ENCODE measurements around the gene CRHBP.
"Not testable (repeated sequence)": the region's sequence is repeated elsewhere in the genome, so short reads cannot be mapped to it uniquely, and the experiment has no call there.

CRHBP gene

GRCh38 chr5:76952795-76953536, at the start of gene CRHBP:
CRHBP (plus strand) TSS chr5:76953045; CDS start chr5:76953135, 90 bp downstream.
- no peak for DNase-seq (ENCODE audit: low read depth in 2 of 2)

- no peak for DNase-seq (ENCODE audit: low read depth in 2 of 2)
Observed at GRCh38 chr5:76908166-76908565, 44.7 kb upstream of the CRHBP start.

GRCh38 chr5:76910344-76910933, 42.4 kb upstream of the CRHBP start:
- DNase-seq (ENCODE audit: low read depth in 2 of 2): not testable (repeated sequence)

DNA sequence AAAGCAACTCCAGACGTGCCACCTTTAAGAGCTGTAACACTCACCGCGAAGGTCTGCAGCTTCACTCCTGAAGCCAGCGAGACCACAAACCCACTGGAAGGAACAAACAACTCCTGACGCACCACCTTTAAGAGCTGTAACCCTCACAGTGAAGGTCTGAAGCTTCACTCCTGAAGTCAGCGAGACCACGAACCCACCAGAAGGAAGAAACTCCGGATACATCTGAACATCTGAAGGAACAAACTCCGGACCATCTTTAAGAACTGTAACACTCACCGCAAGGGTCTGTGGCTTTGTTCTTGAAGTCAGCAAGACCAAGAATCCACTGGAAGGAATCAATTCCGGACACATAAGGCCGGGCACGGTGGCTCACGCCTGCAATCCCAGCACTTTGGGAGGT, 38.2 kb upstream of the CRHBP start:
- DNase-seq (ENCODE audit: low read depth in 2 of 2): not testable (repeated sequence)

GRCh38 chr5:76918539-76918938, 34.3 kb upstream of the CRHBP start:
- DNase-seq (ENCODE audit: low read depth in 2 of 2): no peak

DNA sequence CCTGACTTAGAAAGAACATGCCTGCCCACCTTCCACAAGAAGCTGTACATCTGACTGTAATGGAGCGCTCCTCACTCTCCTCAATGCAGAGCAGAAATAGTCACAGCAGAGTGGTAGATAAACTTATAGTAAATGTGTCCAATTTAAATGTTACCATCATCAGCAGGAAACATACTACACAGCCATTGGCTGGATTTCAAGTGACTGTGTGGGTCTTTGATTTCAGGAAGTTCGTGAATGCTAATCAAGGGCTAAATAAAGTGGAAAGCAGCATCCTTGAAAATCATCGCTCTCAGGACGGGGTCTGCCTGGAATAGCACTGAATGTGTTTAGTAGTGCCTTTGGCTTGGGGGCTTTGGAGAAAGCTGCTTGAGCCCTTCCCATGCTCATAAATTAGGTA, 32.4 kb upstream of the CRHBP start:
- no peak for DNase-seq (ENCODE audit: low read depth in 2 of 2)

DNA sequence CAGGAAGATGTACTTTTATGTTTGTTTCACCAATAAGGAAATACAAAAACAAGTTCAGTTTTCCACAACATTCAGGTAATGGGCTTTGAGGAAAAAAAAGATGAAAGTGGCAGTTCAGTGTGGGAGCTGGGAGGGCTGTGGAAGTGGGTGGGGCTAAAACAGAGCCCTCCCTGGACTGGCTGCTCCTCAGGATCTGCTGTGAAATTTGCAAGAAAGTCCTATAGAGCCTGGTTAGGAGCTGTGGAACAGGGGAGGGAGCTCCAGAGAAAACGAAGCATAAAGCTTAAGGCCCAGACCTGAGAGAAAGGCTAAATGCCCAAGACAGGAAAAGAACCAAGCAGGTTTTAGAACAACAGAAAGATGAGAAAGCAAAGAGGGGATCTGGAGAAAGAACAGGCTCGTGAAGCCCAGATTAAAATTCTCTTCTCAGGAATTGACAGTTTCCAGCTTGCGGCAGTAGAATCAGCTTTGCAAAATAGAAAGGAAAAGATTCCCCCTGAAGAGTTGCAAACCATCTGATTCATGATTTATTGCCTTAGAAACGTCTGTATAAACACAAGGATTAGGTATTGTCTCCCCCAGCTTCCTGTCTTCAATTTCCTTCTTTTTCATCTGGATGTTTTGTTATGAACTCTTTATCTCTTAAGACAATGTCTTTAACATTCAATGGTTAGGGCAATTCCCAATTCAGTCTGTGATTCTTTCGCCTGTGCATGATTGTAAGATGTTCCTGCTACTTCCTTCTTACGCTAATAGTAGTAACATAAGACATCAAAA, 26.3 kb upstream of the CRHBP start:
- DNase-seq (ENCODE audit: low read depth in 2 of 2): no peak

GRCh38 chr5:76927961-76928360, 24.9 kb upstream of the CRHBP start:
- no peak for DNase-seq (ENCODE audit: low read depth in 2 of 2)

- DNase-seq (ENCODE audit: low read depth in 2 of 2): no peak
Observed at GRCh38 chr5:76930083-76930482, 22.8 kb upstream of the CRHBP start.

DNA sequence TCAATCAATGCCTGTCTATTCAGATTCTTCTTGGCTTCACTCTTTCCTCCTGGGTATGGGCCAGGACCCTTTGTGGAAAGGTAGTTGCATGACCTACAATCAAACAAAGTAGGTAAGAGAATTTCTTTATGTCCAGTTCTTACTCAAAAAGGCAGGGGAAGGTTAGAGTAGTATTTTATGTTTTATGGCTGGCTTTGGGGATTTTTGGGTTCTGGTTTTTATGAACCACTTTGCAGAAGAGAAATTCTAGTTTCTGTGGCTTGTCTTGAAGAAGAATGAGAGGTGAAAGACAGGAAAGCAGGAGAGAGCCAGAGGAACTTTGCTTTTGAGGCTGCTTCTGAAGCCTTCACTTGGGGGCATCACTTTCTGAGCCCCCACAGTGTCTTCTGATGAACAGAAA, 14.7 kb upstream of the CRHBP start:
- DNase-seq (ENCODE audit: low read depth in 2 of 2): no peak

- DNase-seq (ENCODE audit: low read depth in 2 of 2): no peak
Observed at GRCh38 chr5:76941000-76941399, 11.8 kb upstream of the CRHBP start.

- DNase-seq (ENCODE audit: low read depth in 2 of 2): no peak
Observed at GRCh38 chr5:76941442-76941841, 11.4 kb upstream of the CRHBP start.

DNA sequence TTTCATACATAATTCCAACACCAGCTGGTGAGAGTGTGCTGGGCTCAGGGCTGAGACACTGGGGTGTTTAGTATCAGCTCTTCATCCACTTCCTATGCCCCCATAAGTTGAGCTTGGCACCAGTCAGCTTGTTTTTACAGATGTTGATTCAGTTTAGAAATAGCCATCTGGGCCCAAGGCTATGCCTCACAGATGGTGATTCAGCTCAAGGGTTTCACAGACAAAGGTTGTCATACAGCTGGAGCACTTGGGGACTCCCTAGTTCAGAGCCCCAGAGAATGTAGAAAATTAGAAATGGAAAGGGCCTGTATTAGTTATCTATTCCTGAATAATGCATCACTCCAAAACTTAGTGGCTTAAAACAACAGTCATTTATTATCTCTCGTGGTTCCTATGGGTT, 10.3 kb upstream of the CRHBP start:
- DNase-seq (ENCODE audit: low read depth in 2 of 2): no peak

DNA sequence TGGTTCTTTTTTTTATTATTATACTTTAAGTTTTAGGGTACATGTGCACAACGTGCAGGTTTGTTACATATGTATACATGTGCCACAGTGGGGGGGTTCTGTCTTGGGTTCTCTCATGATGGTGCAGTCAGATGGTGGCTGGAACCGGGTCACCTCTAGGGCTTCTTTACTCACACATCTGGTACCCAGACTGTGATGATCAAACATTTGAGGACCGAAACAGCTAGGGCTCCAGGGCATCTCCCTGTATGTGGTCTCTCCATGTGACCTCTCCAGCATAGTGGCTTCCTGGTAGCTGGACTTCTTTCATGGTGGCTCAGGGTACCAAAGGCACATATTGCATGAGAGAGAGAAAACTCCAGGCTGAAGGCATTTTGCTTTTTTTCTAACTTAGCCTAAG, 9.8 kb upstream of the CRHBP start:
- no peak for DNase-seq (ENCODE audit: low read depth in 2 of 2)

DNA sequence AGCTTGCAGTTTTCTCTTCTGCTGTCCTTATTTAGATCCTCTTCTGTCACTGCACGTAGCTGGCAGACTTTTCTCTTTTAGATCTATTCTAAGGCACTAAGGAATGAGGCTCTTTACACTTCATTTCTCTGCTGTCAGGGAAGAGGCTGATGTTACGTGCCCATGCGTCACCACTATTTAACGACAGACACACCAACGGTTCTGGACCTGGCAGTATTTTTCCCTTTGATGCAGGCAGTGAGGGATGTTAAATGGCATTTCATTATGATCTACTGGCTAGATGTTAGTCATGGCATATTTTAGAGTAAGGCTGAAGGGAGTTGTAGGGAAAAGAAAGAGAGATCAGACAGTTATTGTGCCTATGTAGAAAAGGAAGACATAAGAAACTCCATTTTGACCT, 8.2 kb upstream of the CRHBP start:
- DNase-seq (ENCODE audit: low read depth in 2 of 2): no peak

GRCh38 chr5:76945238-76945637, 7.6 kb upstream of the CRHBP start:
- DNase-seq (ENCODE audit: low read depth in 2 of 2): not testable (repeated sequence)

GRCh38 chr5:76946090-76946489, 6.8 kb upstream of the CRHBP start:
- DNase-seq (ENCODE audit: low read depth in 2 of 2): no peak

GRCh38 chr5:76947082-76947503, 5.8 kb upstream of the CRHBP start:
- no peak for DNase-seq (ENCODE audit: low read depth in 2 of 2)

DNA sequence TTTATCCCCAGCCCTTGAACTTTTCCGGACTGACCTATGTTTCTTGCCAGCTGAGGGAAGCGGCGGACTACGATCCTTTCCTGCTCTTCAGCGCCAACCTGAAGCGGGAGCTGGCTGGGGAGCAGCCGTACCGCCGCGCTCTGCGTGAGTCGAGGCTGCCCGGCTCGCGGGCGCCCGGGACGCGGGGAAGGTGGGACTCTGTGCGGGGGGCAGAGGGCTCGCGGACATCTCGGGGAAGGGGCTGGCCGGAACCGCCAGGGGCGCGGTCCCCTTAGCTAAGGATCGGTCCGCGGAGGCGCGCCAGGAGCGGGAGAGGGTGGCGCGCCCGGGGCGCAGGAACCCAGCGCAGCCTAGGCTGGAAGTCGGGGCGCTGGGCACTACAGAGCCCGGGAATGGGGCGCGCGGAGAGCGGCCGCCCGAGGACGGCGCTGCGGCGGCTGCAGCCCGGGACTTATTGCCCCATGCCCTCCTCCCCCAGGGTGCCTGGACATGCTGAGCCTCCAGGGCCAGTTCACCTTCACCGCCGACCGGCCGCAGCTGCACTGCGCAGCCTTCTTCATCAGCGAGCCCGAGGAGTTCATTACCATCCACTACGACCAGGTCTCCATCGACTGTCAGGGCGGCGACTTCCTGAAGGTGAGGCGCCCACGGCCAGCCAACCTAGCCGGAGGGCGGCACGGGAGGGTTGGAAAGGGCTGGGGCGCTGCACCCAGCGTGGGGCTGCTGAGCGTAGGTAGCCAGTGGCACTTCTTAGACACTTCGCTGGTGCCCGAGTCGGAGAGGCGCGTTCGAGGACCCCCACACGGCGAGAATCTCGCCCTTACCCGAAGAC, 922 bp downstream of the CRHBP start:
- DNase-seq (ENCODE audit: low read depth in 2 of 2): no peak

DNA sequence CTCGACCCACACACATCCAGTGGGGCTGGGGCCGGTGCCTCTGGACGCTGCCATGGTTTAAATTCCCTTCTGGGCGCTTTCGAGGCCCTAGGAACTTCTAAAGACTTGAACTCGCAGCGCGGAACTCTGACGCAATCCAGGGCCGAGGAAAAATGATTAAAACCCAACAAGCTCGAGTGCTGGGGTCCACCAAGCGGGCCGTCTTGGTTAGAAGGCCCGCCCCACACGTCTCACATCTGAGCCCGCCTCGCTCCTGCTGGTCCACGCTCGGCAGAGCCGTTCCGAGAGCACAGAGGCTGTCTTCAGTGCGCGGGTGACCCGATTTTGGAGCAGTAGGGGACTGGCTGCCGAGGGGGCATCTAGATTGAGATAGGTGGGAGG, 1.5 kb downstream of the CRHBP start:
- no peak for DNase-seq (ENCODE audit: low read depth in 2 of 2)

- DNase-seq (ENCODE audit: low read depth in 2 of 2): no peak
Observed at GRCh38 chr5:76956033-76956432, 3.2 kb downstream of the CRHBP start.

Data from activated CD4-positive, alpha-beta T cell treated with anti-CD3 and anti-CD28 coated beads for 24 hours (primary cell).